K562 (cell line): ENCODE results near the gene AIG1. TPM values are rescaled to one million over a fixed set of nuclear protein-coding genes. Genes with fewer than 3 reads are reported as not detected.

Experiments
- ATF2 ChIP-seq: sonication (generic); formaldehyde crosslinking; IDR thresholded peaks from 2 replicates; pipeline ENCODE4 v1.8.1; 2022; ENCODE audit warnings: missing genetic modification reagents
- BCOR ChIP-seq: fragments of 450-650 bp; IDR thresholded peaks from 2 replicates; pipeline ENCODE4 v1.6.1; 2016
- CBFA2T3 ChIP-seq: fragments of 450-650 bp; IDR thresholded peaks from 2 replicates; pipeline ENCODE4 v1.6.1; 2017
- GTF2E2 ChIP-seq: fragments of 200-800 bp; sonication (Bioruptor generic); IDR thresholded peaks from 2 replicates; pipeline ENCODE4 v1.6.1; 2016; ENCODE audit warnings: missing genetic modification characterization, missing compliant biosample characterization
- KLF10 ChIP-seq: fragments of 250-450 bp; sonication (Bioruptor Pico); IDR thresholded peaks from 2 replicates; pipeline ENCODE4 v1.6.1; 2021; ENCODE audit warnings: matching md5 sums
- KLF6 ChIP-seq: fragments of 250-450 bp; sonication (Bioruptor Pico); IDR thresholded peaks from 2 replicates; pipeline ENCODE4 v1.4.0; 2020; ENCODE audit warnings: mild to moderate bottlenecking, moderate library complexity, borderline replicate concordance
- LEF1 ChIP-seq: fragments of 450-650 bp; IDR thresholded peaks from 2 replicates; pipeline ENCODE4 v1.6.1; 2016; ENCODE audit warnings: mild to moderate bottlenecking
- MEIS2 ChIP-seq: fragments of 450-650 bp; IDR thresholded peaks from 2 replicates; pipeline ENCODE4 v1.6.1; 2014; ENCODE audit warnings: mild to moderate bottlenecking; ENCODE audit not compliant: partially characterized antibody
- MNT ChIP-seq, 2 experiments: fragments of 450-650 bp; conservative IDR thresholded peaks; 2 replicates each; pipeline ENCODE4 v1.6.1; 2017; ENCODE audit warnings: mild to moderate bottlenecking in 2 of 2, moderate library complexity in 2 of 2
- NCOA6 ChIP-seq: fragments of 450-650 bp; IDR thresholded peaks from 2 replicates; pipeline ENCODE4 v1.6.1; 2017; ENCODE audit warnings: mild to moderate bottlenecking
- NFRKB ChIP-seq: fragments of 450-650 bp; IDR thresholded peaks from 2 replicates; pipeline ENCODE4 v1.6.1; 2016; ENCODE audit warnings: low read depth
- NRF1 ChIP-seq, 2 experiments: fragments of 450-650 bp; IDR thresholded peaks in 1 of 2; conservative IDR thresholded peaks in 1 of 2; 2 replicates each; pipeline ENCODE4 v1.6.1; 2014; ENCODE audit warnings: mild to moderate bottlenecking in 2 of 2
- PCBP1 ChIP-seq: fragments of 200-400 bp; formaldehyde crosslinking; IDR thresholded peaks from 2 replicates; pipeline ENCODE4 v1.6.1; 2018; ENCODE audit warnings: mild to moderate bottlenecking, low read depth, low read length; ENCODE audit not compliant: poor library complexity, severe bottlenecking
- PML ChIP-seq: IDR thresholded peaks from 2 replicates; pipeline ENCODE4 v1.6.1; 2012; ENCODE audit warnings: low read length, inconsistent platforms
- STAT6 ChIP-seq: sonication (generic); formaldehyde crosslinking; IDR thresholded peaks from 2 replicates; pipeline ENCODE4 v1.8.1; 2023; ENCODE audit warnings: mild to moderate bottlenecking, missing genetic modification reagents
- TAF1 ChIP-seq: IDR thresholded peaks from 2 replicates; pipeline ENCODE4 v1.6.1; 2011; ENCODE audit warnings: mild to moderate bottlenecking, low read length, moderate library complexity; ENCODE audit not compliant: insufficient read depth, control insufficient read depth, severe bottlenecking; ENCODE audit errors: extremely low read depth
- TBP ChIP-seq: optimal IDR thresholded peaks from 2 replicates; pipeline ENCODE3; 2011; ENCODE audit warnings: low read depth, low read length, improper control_type of control experiment
- TRIM24 ChIP-seq, 2 experiments: fragments of 450-650 bp; IDR thresholded peaks; 2 replicates each; pipeline ENCODE4 v1.6.1; 2016
- ZNF121 ChIP-seq: sonication (generic); formaldehyde crosslinking; conservative IDR thresholded peaks from 2 replicates; pipeline ENCODE4 v1.8.0; 2022; ENCODE audit warnings: missing genetic modification reagents
- ZNF23 ChIP-seq: fragments of 250-450 bp; sonication (Bioruptor Pico); IDR thresholded peaks from 2 replicates; pipeline ENCODE4 v1.4.0; 2020; ENCODE audit warnings: mild to moderate bottlenecking
- ZNF75A ChIP-seq: fragments of 450-650 bp; formaldehyde crosslinking; IDR thresholded peaks from 2 replicates; pipeline ENCODE4 v1.4.0; 2020; ENCODE audit warnings: mild to moderate bottlenecking
- ZNF780A ChIP-seq: fragments of 250-450 bp; sonication (Bioruptor Pico); IDR thresholded peaks from 2 replicates; pipeline ENCODE4 v1.5.0; 2021; ENCODE audit warnings: mild to moderate bottlenecking
- polyA plus RNA-seq, 8 experiments: library from polyadenylated mRNA; depleted of rRNA in 4 of 8; stranded (reverse) in 5 of 8; unstranded in 3 of 8; fragments of >200 nt; fragmentation: Nextera tagmentation in 2 of 8; fragmentation: Illumina TruSeq in 1 of 8; extraction: Ambion mirVana in 2 of 8; extraction: Trizol in 1 of 8; gene quantifications; 2 replicates each; pipeline versions ENCODE4 v1.2.1 to v1.2.3, GENCODE V29; 2011 to 2014; ENCODE audit warnings: inconsistent platforms in 1 of 8, missing spikeins in 1 of 8
- total RNA-seq, 7 experiments: library from RNA; depleted of rRNA in 6 of 7; stranded (reverse); fragments of >200 nt in 6 of 7; fragmentation: Illumina TruSeq in 2 of 7; extraction: Trizol in 2 of 7; gene quantifications; 2 replicates each; pipeline versions ENCODE4 v1.2.1 to v1.2.3, GENCODE V29; 2011 to 2021; ENCODE audit warnings: low replicate concordance in 1 of 7

AIG1 gene
- total and polyA plus RNA-seq, 9 of the 15 experiments (the other 6 are each of a cell fraction or from before 2014, with no cell fraction given): 74.8 to 333 (median 127) TPM

GRCh38 chr6:143164565-143165105 is 103.9 kb downstream of the AIG1 start (continued):
- TF ChIP-seq BCOR: no peak; the same call in 1 of the 2 replicates
- TF ChIP-seq CBFA2T3: peak; percentile 93
- TF ChIP-seq TBP: peak; percentile 94
- no peak for TF ChIP-seq ZNF121
- TF ChIP-seq ZNF780A (CRISPR knock-in tag): no peak
- peak; percentile 82 for TF ChIP-seq NFRKB
- TF ChIP-seq STAT6 (CRISPR knock-in tag): no peak
- TF ChIP-seq NRF1 (conservative IDR thresholded peaks at IDR 0.05 in 1 of 2, IDR thresholded peaks at IDR 0.05 in 1 of 2): no peak
- no peak for TF ChIP-seq KLF6 (CRISPR knock-in tag)
- TF ChIP-seq MEIS2: peak; percentile 70
- TF ChIP-seq TAF1: peak; percentile 89
- TF ChIP-seq LEF1: peak; percentile 89
- peak; percentile 20; the same call in 1 of the 2 replicates for TF ChIP-seq GTF2E2 (tag)
- no peak for TF ChIP-seq ATF2 (CRISPR knock-in tag)
- TF ChIP-seq NCOA6: no peak; the same call in 1 of the 2 replicates
- peak; percentile 92 for TF ChIP-seq PML
- TF ChIP-seq MNT (conservative IDR thresholded peaks at IDR 0.05): peak in 1 of 2 experiments; percentile 61; a peak in 1 of 4 replicates
- no peak for TF ChIP-seq PCBP1
- peak; percentile 60 to 80 for TF ChIP-seq TRIM24 (IDR thresholded peaks at IDR 0.05)
- TF ChIP-seq KLF10 (CRISPR knock-in tag): no peak
- TF ChIP-seq ZNF75A (CRISPR knock-in tag): no peak
- no peak for TF ChIP-seq ZNF23 (CRISPR knock-in tag)
